Upper lobe of left lung (tissue), 6 donors: ENCODE data around the gene MGST2. TPM values are rescaled to one million over a fixed set of nuclear protein-coding genes. Genes with fewer than 3 reads are reported as not detected.

ENCODE experiments used
- ATAC-seq, 2 donors: fragments of 200-7000 bp; cut with Tn5 transposase; one replicate each; pipeline ENCODE4 v1.9.1; 2022; ENCODE audit warnings: mild to moderate bottlenecking in 2 of 2, moderate library complexity in 2 of 2; ENCODE audit not compliant: low FRiP score in 2 of 2
- DNase-seq, 2 donors: peaks; one replicate each; pipeline ENCODE4 v3.0.0-alpha.2; 2019 to 2020
- H3K27ac ChIP-seq, 4 donors: fragments of 200-600 bp; sonication (generic); one replicate each; pipeline ENCODE4 v1.5.1; 2016 to 2019
- H3K27me3 ChIP-seq, 4 donors: fragments of 200-600 bp; sonication (generic); one replicate each; pipeline ENCODE4 v1.5.1; 2017 to 2019
- H3K36me3 ChIP-seq, 4 donors: fragments of 200-600 bp; sonication (generic); one replicate each; pipeline ENCODE4 v1.5.1; 2016 to 2019
- H3K4me1 ChIP-seq, 4 donors: fragments of 200-600 bp; sonication (generic); one replicate each; pipeline ENCODE4 v1.5.1; 2018 to 2019
- H3K4me3 ChIP-seq, 4 donors: fragments of 200-600 bp; sonication (generic); one replicate each; pipeline ENCODE4 v1.5.1; 2017 to 2019; ENCODE audit warnings: mild to moderate bottlenecking in 2 of 4, moderate library complexity in 1 of 4
- H3K9me3 ChIP-seq, 4 donors: fragments of 200-600 bp; sonication (generic); one replicate each; pipeline ENCODE4 v1.5.1; 2018 to 2019
- CTCF ChIP-seq, 6 experiments: fragments of 450-650 bp in 4 of 6; fragments of 200-600 bp in 2 of 6; sonication (generic) in 2 of 6; IDR thresholded peaks; one replicate each; pipeline ENCODE4 v1.5.1; 2016 to 2019; ENCODE audit warnings: antibody characterized with exemption in 6 of 6
- EP300 ChIP-seq, 4 donors: sonication (generic); formaldehyde crosslinking; IDR thresholded peaks; one replicate each; pipeline ENCODE4 v1.5.1; 2017; ENCODE audit warnings: antibody characterized with exemption in 4 of 4, control low read depth in 2 of 4
- POLR2A ChIP-seq, 4 donors: fragments of 450-650 bp; IDR thresholded peaks; one replicate each; pipeline ENCODE4 v1.5.1; 2016 to 2017; ENCODE audit warnings: antibody characterized with exemption in 4 of 4, mild to moderate bottlenecking in 2 of 4
- POLR2AphosphoS5 ChIP-seq, 2 donors: sonication (generic); formaldehyde crosslinking; IDR thresholded peaks; one replicate each; pipeline ENCODE4 v1.5.1; 2017; ENCODE audit warnings: antibody characterized with exemption in 2 of 2
- WGBS, 2 donors: methylation state at CpG; one replicate each; pipeline ENCODE4 v1.1.5; 2017 to 2018; 5-methylcytosine and 5-hydroxymethylcytosine counted together
- total RNA-seq, 6 donors: library from RNA; depleted of rRNA in 4 of 6; stranded (reverse); fragments of >200 nt in 4 of 6; gene quantifications; one replicate each; pipeline versions ENCODE4 v1.1.0 to v1.2.1, GENCODE V29; 2016 to 2021
- donor health status: DM: no; HTN: no; CAD: no; lungs with moderate emphysema.
- donor health status: DM: no; HTN: yes; CAD: no; lungs with severe emphysema.

Gene MGST2
- total RNA-seq, 6 donors from 2014 or later = 12.6 to 64.0 (median 39.1) TPM

GRCh38 chr4:139746431-139747171, 81.0 kb downstream of the MGST2 start:
- DNase-seq = no peak
- ATAC-seq = no peak
- Histone ChIP-seq H3K4me3 (no peak overlapping the region), H3K27me3 (no peaks in the 10 kb centered on the region), H3K36me3 (no peaks in the 10 kb centered on the region), H3K27ac (no peak overlapping the region), H3K9me3 (no peaks in the 10 kb centered on the region), H3K4me1 (peaks cover 0 to under 1% (median 0%) of the 10 kb centered on the region in 4 donors)
- 74 to 77% methylated on average over 12 of the region's 12 CpGs for WGBS, 2 donors
- TF ChIP-seq POLR2AphosphoS5 (IDR thresholded peaks at IDR 0.05) (no peak), EP300 (IDR thresholded peaks at IDR 0.05) (no peak), CTCF (IDR thresholded peaks at IDR 0.05) (no peak), POLR2A (IDR thresholded peaks at IDR 0.05) (no peak)

GRCh38 chr4:139749338-139749737, 83.7 kb downstream of the MGST2 start:
- no peak overlapping the region for H3K4me3 ChIP-seq
- no peaks in the 10 kb centered on the region for H3K27me3 ChIP-seq
- H3K9me3 ChIP-seq = no peaks in the 10 kb centered on the region
- DNase-seq = no peak
- WGBS, 2 donors = 58 to 74% methylated on average over 6 of the region's 6 CpGs
- no peak for ATAC-seq
- H3K4me1 ChIP-seq = no peaks in the 10 kb centered on the region
- H3K27ac ChIP-seq = no peak overlapping the region
- no peaks in the 10 kb centered on the region for H3K36me3 ChIP-seq
- no peak for TF ChIP-seq EP300 (IDR thresholded peaks at IDR 0.05)
- TF ChIP-seq POLR2A (IDR thresholded peaks at IDR 0.05) = no peak
- TF ChIP-seq CTCF (IDR thresholded peaks at IDR 0.05) = no peak
- no peak for TF ChIP-seq POLR2AphosphoS5 (IDR thresholded peaks at IDR 0.05)

- DNase-seq (no peak), ATAC-seq (no peak)
- Histone ChIP-seq H3K9me3 (no peaks in the 10 kb centered on the region), H3K4me1 (no peaks in the 10 kb centered on the region), H3K36me3 (no peaks in the 10 kb centered on the region), H3K4me3 (no peak overlapping the region), H3K27me3 (no peaks in the 10 kb centered on the region), H3K27ac (no peak overlapping the region)
- WGBS, 2 donors = 90 to 93% methylated on average over 4 of the region's 4 CpGs
- TF ChIP-seq POLR2A (IDR thresholded peaks at IDR 0.05) (no peak), EP300 (IDR thresholded peaks at IDR 0.05) (no peak), CTCF (IDR thresholded peaks at IDR 0.05) (no peak), POLR2AphosphoS5 (IDR thresholded peaks at IDR 0.05) (no peak)
These were observed 84.3 kb downstream of the MGST2 start for GRCh38 chr4:139749835-139750498.

GRCh38 chr4:139753686-139754085, 88.1 kb downstream of the MGST2 start:
- WGBS, 2 donors = 88 to 95% methylated on average over 3 of the region's 3 CpGs
- Histone ChIP-seq H3K36me3 (no peaks in the 10 kb centered on the region), H3K27ac (no peak overlapping the region), H3K9me3 (no peaks in the 10 kb centered on the region), H3K4me3 (no peak overlapping the region), H3K4me1 (no peaks in the 10 kb centered on the region), H3K27me3 (no peaks in the 10 kb centered on the region)
- TF ChIP-seq EP300 (IDR thresholded peaks at IDR 0.05) (no peak), CTCF (IDR thresholded peaks at IDR 0.05) (no peak)
- DNase-seq = no peak
- no peak for ATAC-seq

Other genes starting within 250 kb of the MGST2 start
- 10 to 100 TPM in 2 of 6 donors, 1 to 10 TPM in 4; 8.3 to 19.1 (median 9.4) TPM for gene RAB33B, start 211.7 kb upstream of the MGST2 start, total RNA-seq
- 10 to 100 TPM; 17.8 to 45.6 (median 34.0) TPM for gene SETD7, start 109.6 kb upstream of the MGST2 start, total RNA-seq